CD8-positive, alpha-beta memory T cell (primary cell): ENCODE data around the gene RANBP10. TPM values are rescaled to one million over a fixed set of nuclear protein-coding genes. Genes with fewer than 3 reads are reported as not detected.
A peak's percentile ranks its signal among the peaks of the same experiment; 100 is the strongest.

Experiments used
- CTCF ChIA-PET: fragments of 350-600 bp; sonication (Branson Sonifier 250); formaldehyde crosslinking; loops from one replicate; lab custom pipeline; 2021; ENCODE audit warnings: antibody characterized with exemption; lab: Charles Lee
- POLR2A ChIA-PET: fragments of 350-600 bp; sonication (Branson Sonifier 250); formaldehyde crosslinking; loops from one replicate; lab custom pipeline; 2021; ENCODE audit warnings: antibody characterized with exemption; lab: Charles Lee
- DNase-seq, 5 donors: peaks; one replicate each; pipeline versions ENCODE4 v3.0.0 to v3.0.0-alpha.2; 2020 to 2022; ENCODE audit warnings: mixed read lengths in 1 of 5
- H3K27ac ChIP-seq: one replicate; pipeline ENCODE4 v1.7.0; 2013; ENCODE audit warnings: low read depth, mild to moderate bottlenecking, low read length, moderate library complexity
- H3K27me3 ChIP-seq: 2 replicates; pipeline ENCODE4 v1.7.0; 2013; ENCODE audit warnings: low read length, mild to moderate bottlenecking; ENCODE audit not compliant: insufficient read depth, poor library complexity, severe bottlenecking
- H3K36me3 ChIP-seq: 2 replicates; pipeline ENCODE4 v1.7.0; 2013; ENCODE audit warnings: mild to moderate bottlenecking, low read length, moderate library complexity; ENCODE audit not compliant: insufficient read depth
- H3K4me1 ChIP-seq: 2 replicates; pipeline ENCODE4 v1.7.0; 2013; ENCODE audit warnings: mild to moderate bottlenecking, low read length, moderate library complexity; ENCODE audit not compliant: insufficient read depth
- H3K4me3 ChIP-seq: 2 replicates; pipeline ENCODE4 v1.7.0; 2013; ENCODE audit warnings: mild to moderate bottlenecking, low read length
- H3K9me3 ChIP-seq: 2 replicates; pipeline ENCODE4 v1.7.0; 2013; ENCODE audit warnings: mild to moderate bottlenecking, low read length
- H3K27ac Mint-ChIP-seq, 8 donors: one replicate each; pipeline ENCODE4 v1.8.0; 2020 to 2021; ENCODE audit warnings: mixed read lengths in 8 of 8, mild to moderate bottlenecking in 6 of 8, inconsistent platforms in 3 of 8, moderate library complexity in 3 of 8
- H3K27me3 Mint-ChIP-seq, 2 donors: one replicate each; pipeline ENCODE4 v1.8.0; 2020 to 2021; ENCODE audit warnings: mixed read lengths in 2 of 2, mild to moderate bottlenecking in 1 of 2, moderate library complexity in 1 of 2
- H3K36me3 Mint-ChIP-seq, 3 donors: one replicate each; pipeline ENCODE4 v1.8.0; 2020 to 2021; ENCODE audit warnings: mixed read lengths in 3 of 3, inconsistent platforms in 1 of 3, mild to moderate bottlenecking in 1 of 3
- H3K4me1 Mint-ChIP-seq, 3 donors: one replicate each; pipeline ENCODE4 v1.8.0; 2020 to 2021; ENCODE audit warnings: mixed read lengths in 3 of 3, inconsistent platforms in 1 of 3, mild to moderate bottlenecking in 1 of 3
- H3K4me3 Mint-ChIP-seq, 7 donors: one replicate each; pipeline ENCODE4 v1.8.0; 2020 to 2021; ENCODE audit warnings: mixed read lengths in 7 of 7, mild to moderate bottlenecking in 6 of 7, moderate library complexity in 4 of 7, inconsistent platforms in 2 of 7
- H3K9me3 Mint-ChIP-seq, 5 donors: one replicate each; pipeline ENCODE4 v1.8.0; 2020 to 2022; ENCODE audit warnings: mixed read lengths in 5 of 5, mild to moderate bottlenecking in 3 of 5, moderate library complexity in 2 of 5, inconsistent platforms in 1 of 5
- polyA plus RNA-seq: library from polyadenylated mRNA; unstranded; fragments of 300-500 nt; fragmentation: Illumina TruSeq; gene quantifications from one replicate; pipeline ENCODE4 v1.2.3, GENCODE V29; 2021
- total RNA-seq, 2 experiments: library from RNA; stranded (reverse); gene quantifications; one replicate each; pipeline ENCODE4 v1.2.3, GENCODE V29; 2021

RANBP10 gene
- total and polyA plus RNA-seq, 3 experiments from 2014 or later, result 11.1 to 20.0 (median 18.9) TPM

DNA sequence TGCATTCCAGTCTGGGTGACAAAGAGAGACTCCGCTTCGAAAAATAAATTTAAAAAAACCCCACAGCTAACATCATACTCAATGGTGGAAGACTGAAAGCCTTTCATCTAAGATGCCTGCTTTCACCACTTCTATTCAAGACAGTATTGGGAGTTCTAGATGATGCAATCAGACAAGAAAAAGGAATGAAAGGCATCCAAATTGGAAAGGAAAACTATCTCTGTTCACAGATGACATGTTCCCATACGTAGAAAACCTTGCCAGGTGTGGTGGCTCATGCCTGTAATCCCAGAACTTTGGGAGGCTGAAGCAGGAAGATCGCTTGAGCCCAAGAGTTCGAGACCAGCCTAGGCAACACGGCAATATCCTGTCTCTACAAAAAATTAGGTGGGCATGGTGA, 31.1 kb downstream of the RANBP10 start:
- H3K9me3 ChIP-seq, result no peaks in the 10 kb centered on the region
- POLR2A ChIA-PET, result no interaction called here
- DNase-seq, result no peak
- Mint-ChIP-seq H3K27ac (no peak overlapping the region), H3K9me3 (no peaks in the 10 kb centered on the region), H3K27me3 (no peaks in the 10 kb centered on the region), H3K36me3 (peaks cover 0 to 38% (median 11%) of the 10 kb centered on the region in 3 donors), H3K4me3 (no peak overlapping the region), H3K4me1 (peaks cover 19 to 34% (median 20%) of the 10 kb centered on the region in 3 donors)
- no peaks in the 10 kb centered on the region for H3K27me3 ChIP-seq
- CTCF ChIA-PET, result interaction anchor here (1.2 kb wide), 1 partner anchor 21 kb away, joined by 3 read pairs; no protein-coding TSS in a partner anchor
- H3K4me1 ChIP-seq, result peaks cover 7% of the 10 kb centered on the region
- no peak overlapping the region for H3K4me3 ChIP-seq
- H3K27ac ChIP-seq, result no peak overlapping the region
- peaks cover 4% of the 10 kb centered on the region for H3K36me3 ChIP-seq

DNA sequence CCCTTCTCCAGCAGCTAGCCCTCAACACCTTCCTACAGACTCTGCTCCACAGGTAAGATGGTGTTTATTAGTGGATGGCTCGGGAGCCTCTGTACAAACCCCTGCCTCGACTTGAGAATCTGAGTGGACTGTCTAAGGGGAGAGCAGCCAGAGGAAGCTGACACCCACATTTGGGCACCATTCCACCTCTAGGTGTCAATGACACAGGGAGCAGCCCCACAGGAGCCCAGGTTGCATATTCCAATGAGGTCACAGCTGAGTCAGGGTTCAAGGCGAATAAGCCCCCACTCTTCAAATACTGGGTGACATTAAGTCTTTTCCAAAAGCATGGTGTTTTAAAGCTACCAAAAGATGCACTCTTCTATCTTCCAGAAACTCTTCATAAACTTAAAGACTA, 31.9 kb downstream of the RANBP10 start:
- no peaks in the 10 kb centered on the region for H3K9me3 ChIP-seq
- H3K4me1 ChIP-seq, result no peaks in the 10 kb centered on the region
- ChIA-PET POLR2A (no interaction called here), CTCF (interaction anchor here (1.9 kb wide), 1 partner anchor 42 kb away, joined by 5 read pairs; no protein-coding TSS in a partner anchor)
- no peak overlapping the region for H3K27ac ChIP-seq
- Mint-ChIP-seq H3K9me3 (no peaks in the 10 kb centered on the region), H3K4me3 (no peak overlapping the region), H3K27me3 (no peaks in the 10 kb centered on the region), H3K36me3 (peaks cover 3 to 39% (median 14%) of the 10 kb centered on the region in 3 donors), H3K4me1 (peaks cover 16 to 29% (median 18%) of the 10 kb centered on the region in 3 donors), H3K27ac (peak overlapping the region in 1 of 8 donors; percentile 10)
- no peak overlapping the region for H3K4me3 ChIP-seq
- H3K27me3 ChIP-seq, result no peaks in the 10 kb centered on the region
- H3K36me3 ChIP-seq, result peaks cover 4% of the 10 kb centered on the region
- no peak for DNase-seq

DNA sequence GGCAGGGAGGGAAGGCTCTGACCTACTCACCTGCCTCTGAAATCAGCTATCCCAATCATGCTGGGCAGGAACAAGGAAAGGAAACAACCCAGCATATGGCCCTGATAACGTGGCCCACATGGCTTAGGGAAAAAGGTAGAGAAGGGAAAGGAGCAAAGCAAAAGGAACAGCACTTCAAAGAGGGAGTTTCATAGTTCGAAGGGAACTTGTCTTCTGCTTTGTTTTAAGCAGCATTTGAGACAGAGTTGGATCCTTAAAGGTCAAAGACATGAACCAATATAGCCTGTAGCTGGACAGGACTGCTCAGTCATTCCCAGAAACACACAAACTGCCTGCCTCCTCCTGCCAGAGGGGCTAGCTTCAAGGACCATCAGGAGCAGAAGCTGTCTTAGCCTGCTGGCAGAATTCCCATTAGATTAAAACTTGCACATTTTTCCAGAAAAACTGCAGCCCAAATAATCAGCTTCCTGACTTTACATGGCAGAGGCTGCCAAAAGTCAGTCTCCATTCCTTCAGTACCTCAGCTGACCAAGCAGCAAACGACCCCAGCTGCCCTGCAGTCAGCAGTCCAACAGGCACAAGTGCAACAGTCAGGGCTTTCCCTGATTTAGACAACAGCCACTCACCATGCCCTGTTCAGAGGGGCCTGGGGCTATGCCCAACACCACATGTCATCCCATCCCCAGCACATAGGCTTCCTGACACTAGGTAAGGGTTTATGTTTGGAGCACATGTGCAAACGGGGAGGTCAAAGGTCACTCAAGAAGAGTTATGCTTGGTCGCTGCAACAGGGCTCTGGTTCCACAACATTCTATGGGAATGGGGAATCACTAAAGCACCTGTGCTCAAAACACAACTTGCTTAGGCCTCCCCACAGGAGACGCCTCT, 32.5 kb downstream of the RANBP10 start:
- H3K4me1 Mint-ChIP-seq, result peaks cover 16 to 24% (median 17%) of the 10 kb centered on the region in 3 donors
- POLR2A ChIA-PET, result no interaction called here
- H3K27ac Mint-ChIP-seq, result peak overlapping the region in 2 of 8 donors; percentile 36 to 54
- Histone ChIP-seq H3K4me1 (no peaks in the 10 kb centered on the region), H3K27ac (no peak overlapping the region), H3K36me3 (peaks cover 4% of the 10 kb centered on the region), H3K4me3 (no peak overlapping the region), H3K27me3 (no peaks in the 10 kb centered on the region), H3K9me3 (no peaks in the 10 kb centered on the region)
- H3K27me3 Mint-ChIP-seq, result no peaks in the 10 kb centered on the region
- no peak overlapping the region for H3K4me3 Mint-ChIP-seq
- CTCF ChIA-PET, result interaction anchor here (0.6 to 1.9 kb wide), 2 partner anchors 25 to 43 kb away, joined by 3 to 5 read pairs; no protein-coding TSS in a partner anchor
- H3K36me3 Mint-ChIP-seq, result peaks cover 3 to 41% (median 14%) of the 10 kb centered on the region in 3 donors
- DNase-seq, result no peak
- no peaks in the 10 kb centered on the region for H3K9me3 Mint-ChIP-seq

DNA sequence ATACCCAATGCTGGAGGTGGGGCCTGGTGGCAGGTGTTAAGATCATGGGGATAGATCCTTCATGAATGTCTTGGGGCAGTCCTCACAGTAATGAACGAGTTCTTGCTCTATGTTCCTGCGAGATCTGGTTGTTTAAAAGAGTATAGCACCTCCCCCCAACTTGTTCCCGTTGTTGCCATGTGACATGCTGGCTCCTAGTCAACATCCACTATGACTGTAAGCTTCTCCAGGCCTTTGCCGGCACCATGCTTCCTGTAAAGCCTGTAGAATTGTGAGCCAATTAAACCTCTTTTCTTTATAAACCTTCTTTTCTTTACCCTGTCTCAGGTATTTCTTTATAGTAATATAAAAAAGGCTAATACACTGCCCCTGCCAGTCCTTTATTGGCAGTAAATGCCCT, 33.3 kb downstream of the RANBP10 start:
- no peaks in the 10 kb centered on the region for H3K4me1 ChIP-seq
- DNase-seq, result no peak
- Mint-ChIP-seq H3K27ac (peak overlapping the region in 3 of 8 donors; percentile 18 to 63 (median 61)), H3K36me3 (peaks cover 3 to 42% (median 14%) of the 10 kb centered on the region in 3 donors), H3K4me1 (peaks cover 14 to 21% (median 17%) of the 10 kb centered on the region in 3 donors), H3K27me3 (no peaks in the 10 kb centered on the region), H3K4me3 (no peak overlapping the region), H3K9me3 (no peaks in the 10 kb centered on the region)
- POLR2A ChIA-PET, result no interaction called here
- no peaks in the 10 kb centered on the region for H3K9me3 ChIP-seq
- no peaks in the 10 kb centered on the region for H3K27me3 ChIP-seq
- peaks cover 4% of the 10 kb centered on the region for H3K36me3 ChIP-seq
- CTCF ChIA-PET, result interaction anchor here (0.6 to 1.9 kb wide), 2 partner anchors 26 to 43 kb away, joined by 3 to 5 read pairs; no protein-coding TSS in a partner anchor
- H3K27ac ChIP-seq, result no peak overlapping the region
- H3K4me3 ChIP-seq, result no peak overlapping the region

DNA sequence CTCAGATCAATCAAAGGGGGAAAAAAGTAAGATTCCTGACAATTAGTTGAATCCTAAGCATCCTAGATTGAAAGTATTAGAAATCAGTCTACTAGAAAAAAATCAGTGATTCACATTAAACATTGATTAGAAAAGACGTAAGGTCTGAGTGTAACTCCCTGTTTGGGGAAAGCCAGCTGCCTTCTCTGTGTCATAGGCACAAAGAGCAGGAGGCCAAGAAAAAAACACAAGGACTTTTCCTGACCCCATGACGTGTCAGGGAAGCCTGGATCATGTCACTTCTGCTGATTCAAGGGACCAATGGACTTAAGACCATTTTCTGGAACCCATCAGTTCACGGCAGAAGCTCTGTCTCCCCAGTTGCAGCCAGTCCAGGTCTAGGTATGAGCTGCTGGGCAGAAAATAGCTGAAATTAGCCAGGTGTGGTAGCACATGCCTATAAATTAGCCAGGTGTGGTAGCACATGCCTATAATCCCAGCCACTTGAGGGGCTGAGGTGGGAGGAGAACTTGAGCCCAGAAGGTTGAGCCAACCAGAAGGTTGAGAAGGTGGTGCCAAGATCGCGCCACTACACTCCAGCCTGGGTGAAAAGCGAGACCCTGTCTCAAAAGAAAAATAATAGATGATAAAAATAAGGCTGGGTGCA, 35.9 kb downstream of the RANBP10 start:
- peaks cover 3 to 51% (median 18%) of the 10 kb centered on the region in 3 donors for H3K36me3 Mint-ChIP-seq
- no peak overlapping the region for H3K4me3 Mint-ChIP-seq
- POLR2A ChIA-PET, result no interaction called here
- H3K4me1 Mint-ChIP-seq, result peaks cover 11 to 21% (median 17%) of the 10 kb centered on the region in 3 donors
- H3K27me3 Mint-ChIP-seq, result no peaks in the 10 kb centered on the region
- Histone ChIP-seq H3K4me1 (no peaks in the 10 kb centered on the region), H3K4me3 (no peak overlapping the region), H3K9me3 (no peaks in the 10 kb centered on the region), H3K27ac (no peak overlapping the region), H3K27me3 (no peaks in the 10 kb centered on the region), H3K36me3 (peaks cover 4% of the 10 kb centered on the region)
- no peak for DNase-seq
- CTCF ChIA-PET, result interaction anchor here (0.6 to 1.5 kb wide), 3 partner anchors 12 to 256 kb away, joined by 3 to 5 read pairs (median 3); no protein-coding TSS in a partner anchor
- no peaks in the 10 kb centered on the region for H3K9me3 Mint-ChIP-seq
- no peak overlapping the region for H3K27ac Mint-ChIP-seq

DNA sequence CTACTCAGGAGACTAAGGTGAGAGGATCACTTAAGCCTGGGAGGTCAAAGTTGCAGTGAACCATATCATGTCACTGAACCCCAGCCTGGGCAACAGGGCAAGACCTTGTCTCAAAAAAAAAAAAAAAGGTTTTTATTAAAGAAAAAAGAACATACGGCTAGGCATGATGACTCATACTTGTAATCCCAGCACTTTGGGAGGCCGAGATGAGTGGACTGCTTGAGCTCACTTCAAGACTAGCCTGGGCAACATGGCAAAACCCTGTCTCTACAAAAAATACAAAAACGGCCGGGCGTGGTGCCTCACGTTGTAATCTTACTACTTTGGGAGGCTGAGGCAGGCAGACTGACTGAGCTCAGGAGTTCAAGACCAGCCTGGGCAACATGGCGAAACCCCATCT, 38.4 kb downstream of the RANBP10 start:
- H3K27ac ChIP-seq, result no peak overlapping the region
- no peaks in the 10 kb centered on the region for H3K27me3 Mint-ChIP-seq
- H3K4me1 Mint-ChIP-seq, result peaks cover 11 to 16% (median 11%) of the 10 kb centered on the region in 3 donors
- ChIA-PET CTCF (interaction anchor here (0.7 kb wide), 1 partner anchor 49 kb away, joined by 3 read pairs; no protein-coding TSS in a partner anchor), POLR2A (no interaction called here)
- no peak for DNase-seq
- no peaks in the 10 kb centered on the region for H3K4me1 ChIP-seq
- H3K9me3 ChIP-seq, result no peaks in the 10 kb centered on the region
- peaks cover 4% of the 10 kb centered on the region for H3K36me3 ChIP-seq
- H3K27me3 ChIP-seq, result no peaks in the 10 kb centered on the region
- no peaks in the 10 kb centered on the region for H3K9me3 Mint-ChIP-seq
- H3K4me3 ChIP-seq, result no peak overlapping the region
- peak overlapping the region in 1 of 8 donors; percentile 15 for H3K27ac Mint-ChIP-seq
- no peak overlapping the region for H3K4me3 Mint-ChIP-seq
- H3K36me3 Mint-ChIP-seq, result peaks cover 3 to 59% (median 15%) of the 10 kb centered on the region in 3 donors

DNA sequence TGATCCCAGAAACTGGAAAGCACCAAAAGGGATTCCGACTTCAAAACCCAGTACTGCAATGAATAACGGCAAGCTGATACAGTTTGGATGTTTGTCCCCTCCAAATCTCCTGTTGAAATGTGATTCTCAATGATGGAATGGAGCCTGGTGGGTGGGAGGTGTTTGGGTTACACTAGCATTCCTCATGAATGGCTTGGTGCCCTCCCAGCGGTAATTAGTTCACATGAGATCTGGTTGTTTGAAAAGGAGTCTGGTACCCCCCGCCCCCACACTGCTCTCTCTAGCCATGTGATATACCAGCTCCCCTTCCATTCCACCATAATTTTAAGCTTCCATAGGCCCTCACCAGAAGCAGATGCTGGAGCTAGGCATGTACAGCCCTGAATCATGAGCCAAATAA, 40.1 kb downstream of the RANBP10 start:
- Mint-ChIP-seq H3K4me1 (peaks cover 11 to 14% (median 12%) of the 10 kb centered on the region in 3 donors), H3K27ac (peak overlapping the region in 1 of 8 donors; percentile 20), H3K27me3 (no peaks in the 10 kb centered on the region), H3K4me3 (no peak overlapping the region), H3K9me3 (no peaks in the 10 kb centered on the region), H3K36me3 (peaks cover 3 to 51% (median 8%) of the 10 kb centered on the region in 3 donors)
- Histone ChIP-seq H3K4me1 (no peaks in the 10 kb centered on the region), H3K36me3 (no peaks in the 10 kb centered on the region), H3K27ac (no peak overlapping the region), H3K4me3 (no peak overlapping the region), H3K9me3 (no peaks in the 10 kb centered on the region), H3K27me3 (no peaks in the 10 kb centered on the region)
- ChIA-PET CTCF (no interaction called here), POLR2A (interaction anchor here (0.6 kb wide), 1 partner anchor 139 kb away, joined by 3 read pairs; no protein-coding TSS in a partner anchor)
- no peak for DNase-seq
